HG03342 (cell line): Measurements from ENCODE around the gene GBGT1.
"Not testable (repeated sequence)": the region's sequence is repeated elsewhere in the genome, so short reads cannot be mapped to it uniquely, and the experiment has no call there.

Experiments
- ATAC-seq: cut with Tn5 transposase; IDR thresholded peaks from one replicate; pipeline ENCODE4 v1.9.1; 2021; ENCODE audit warnings: mild to moderate bottlenecking, moderate library complexity; ENCODE audit not compliant: unreplicated experiment

GBGT1 gene

DNA sequence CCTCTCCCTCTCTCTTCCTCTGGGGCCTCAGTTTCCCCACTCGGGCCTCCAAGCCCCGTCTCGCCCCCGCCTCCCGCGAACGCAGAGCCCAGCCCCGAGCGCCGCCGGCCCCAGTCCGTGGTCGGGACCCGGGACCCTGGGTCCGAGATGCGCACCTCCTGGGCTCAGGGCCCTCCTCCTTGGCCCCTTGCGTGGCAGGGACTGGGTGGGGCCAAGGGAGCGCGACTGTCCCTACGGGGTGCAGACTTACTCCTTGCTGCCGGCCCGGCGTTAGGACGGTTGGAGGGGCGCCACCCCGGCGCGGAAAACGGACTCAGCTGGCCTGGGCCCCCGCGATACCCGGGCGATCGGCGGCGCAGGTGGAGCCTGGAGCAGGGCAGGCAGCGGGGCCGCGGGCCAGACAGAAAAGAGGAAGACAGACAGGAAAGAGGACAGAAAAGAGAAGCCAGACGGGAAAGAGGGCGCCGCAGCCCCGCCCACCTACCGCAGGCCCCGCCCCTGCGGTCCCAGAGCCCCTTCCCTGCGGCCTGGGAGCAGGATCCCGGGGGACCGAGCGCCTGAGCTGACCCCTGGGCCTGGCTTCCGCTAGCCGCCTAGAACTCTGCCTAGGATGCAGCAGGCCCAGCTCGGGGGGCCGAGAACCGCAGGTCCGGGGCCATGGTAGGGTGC is at the start of gene GBGT1:
Gene GBGT1, minus strand, starts transcription at position 411 of the 669 bp plus-strand sequence. CDS start 1,502 bp downstream, outside the sequence.
- ATAC-seq = no peak

DNA sequence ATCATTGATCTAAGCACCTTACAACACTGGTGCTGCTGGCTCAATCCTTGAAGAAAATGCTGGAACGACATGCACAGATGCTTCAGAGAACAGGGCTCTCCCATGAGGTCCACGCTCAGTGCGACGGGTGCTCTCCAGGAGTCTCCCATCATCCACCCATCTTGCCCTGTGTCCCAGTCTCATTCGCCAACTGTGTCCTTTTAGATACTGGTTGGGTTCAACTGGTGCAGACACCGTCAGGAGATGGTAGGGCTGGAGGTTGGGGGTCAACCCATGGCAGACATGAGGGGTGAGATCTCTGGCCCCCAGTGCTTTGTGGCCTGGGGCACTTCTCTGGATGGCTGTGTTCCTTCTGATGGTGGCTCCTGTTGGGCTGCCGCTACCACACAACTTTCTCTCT is 46.9 kb upstream of the GBGT1 start:
- ATAC-seq = no peak

DNA sequence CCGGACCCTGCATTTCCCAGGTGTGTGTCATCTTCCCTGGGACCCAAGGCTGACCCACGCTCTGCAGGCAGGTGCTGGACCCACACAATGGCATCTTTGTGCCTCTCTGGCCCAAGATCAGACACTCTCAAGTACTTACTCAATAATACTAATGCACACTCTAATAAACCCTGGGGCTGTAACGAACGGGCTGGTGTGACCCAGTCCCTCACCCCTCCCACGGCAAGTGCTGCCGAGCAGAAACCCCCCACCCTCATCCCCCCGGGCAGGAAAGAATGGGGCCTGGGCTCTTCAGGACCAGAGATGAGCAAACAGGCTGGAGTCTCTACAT is 46.5 kb upstream of the GBGT1 start:
- no peak for ATAC-seq

DNA sequence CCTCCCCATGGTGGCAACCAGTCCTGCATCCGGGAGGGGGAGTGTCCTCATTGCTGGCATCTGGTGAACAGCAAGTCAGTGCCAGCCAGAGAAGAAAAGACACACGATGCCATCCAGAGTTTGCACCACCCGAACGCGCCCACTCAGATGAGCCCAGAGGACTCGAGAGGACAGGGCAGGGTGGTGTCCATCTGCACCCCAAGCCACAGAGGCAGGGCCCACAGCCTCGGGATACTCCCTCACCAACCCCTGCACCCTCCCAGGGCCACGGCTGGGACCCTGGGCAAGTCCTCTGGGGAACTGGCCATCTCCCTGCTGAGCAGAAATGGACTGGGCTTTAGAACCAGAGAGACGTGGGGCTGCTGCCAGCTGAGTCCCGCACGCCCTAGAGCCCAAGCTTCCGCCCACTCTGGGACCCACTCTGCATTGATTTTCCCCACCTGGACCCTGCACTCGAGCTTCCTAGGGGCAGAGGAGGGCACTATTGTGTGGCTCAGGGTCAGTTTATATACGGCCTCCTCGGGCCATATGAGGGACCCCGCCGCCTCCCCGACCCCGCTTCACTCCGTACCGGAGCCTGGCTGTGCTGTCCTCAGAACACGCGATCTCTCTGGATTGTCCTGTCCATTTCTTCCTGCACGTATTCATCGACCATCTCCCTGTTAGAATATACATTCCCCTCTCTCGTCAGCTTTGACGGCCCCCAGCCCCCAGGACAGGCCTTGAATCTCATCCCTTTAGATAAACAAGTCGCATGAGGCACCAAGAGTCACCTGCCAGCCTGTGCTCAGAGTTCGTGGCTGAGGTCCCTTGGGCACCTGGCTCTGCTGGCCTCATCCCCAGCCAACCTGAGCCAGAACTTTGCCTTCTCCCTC is 45.9 kb upstream of the GBGT1 start:
- ATAC-seq = not testable (repeated sequence)

GRCh38 chr9:133208880-133209300 is 45.2 kb upstream of the GBGT1 start, which contains the start of gene OBP2B:
TSS of gene OBP2B (minus strand) at chr9:133209250. CDS start at chr9:133209199, 51 bp downstream.
- not testable (repeated sequence) for ATAC-seq

DNA sequence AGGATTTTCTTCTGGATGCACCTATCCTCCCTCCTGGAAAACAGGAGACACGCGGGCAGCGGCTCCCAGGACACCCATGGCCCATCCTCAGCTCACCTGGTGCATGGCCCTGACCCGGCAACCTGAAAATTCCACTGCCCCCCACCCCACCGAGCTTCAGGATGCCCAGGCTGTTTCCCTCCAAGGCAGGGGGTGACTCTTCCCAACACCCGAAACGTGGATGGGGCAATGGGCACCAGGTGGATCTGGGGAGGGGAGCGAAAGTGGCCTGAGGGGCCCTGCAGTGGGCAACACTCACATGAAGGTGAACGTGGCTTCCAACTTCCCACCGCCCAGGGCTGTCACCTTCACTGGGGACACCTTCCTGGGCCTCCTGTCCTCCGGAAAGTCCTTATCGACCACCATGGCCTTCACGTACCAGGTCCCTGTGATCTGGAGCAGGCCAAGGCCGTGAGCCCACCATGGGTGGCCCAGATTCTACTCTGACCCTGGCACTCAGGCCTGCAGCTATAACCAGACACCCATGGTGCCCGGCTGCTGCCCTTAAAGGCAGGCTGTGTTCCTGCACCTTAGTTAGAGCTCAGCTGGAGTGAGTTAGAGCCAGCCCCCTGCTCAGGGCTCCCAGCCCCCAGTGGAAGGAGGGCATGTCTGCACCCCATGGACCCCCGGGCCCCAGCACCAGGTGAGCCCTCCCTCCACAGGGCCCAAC is 44.6 kb upstream of the GBGT1 start:
- not testable (repeated sequence) for ATAC-seq

- ATAC-seq = no peak
Measured at GRCh38 chr9:133207540-133208170, 43.9 kb upstream of the GBGT1 start.

GRCh38 chr9:133207021-133207531 is 43.4 kb upstream of the GBGT1 start:
- no peak for ATAC-seq

DNA sequence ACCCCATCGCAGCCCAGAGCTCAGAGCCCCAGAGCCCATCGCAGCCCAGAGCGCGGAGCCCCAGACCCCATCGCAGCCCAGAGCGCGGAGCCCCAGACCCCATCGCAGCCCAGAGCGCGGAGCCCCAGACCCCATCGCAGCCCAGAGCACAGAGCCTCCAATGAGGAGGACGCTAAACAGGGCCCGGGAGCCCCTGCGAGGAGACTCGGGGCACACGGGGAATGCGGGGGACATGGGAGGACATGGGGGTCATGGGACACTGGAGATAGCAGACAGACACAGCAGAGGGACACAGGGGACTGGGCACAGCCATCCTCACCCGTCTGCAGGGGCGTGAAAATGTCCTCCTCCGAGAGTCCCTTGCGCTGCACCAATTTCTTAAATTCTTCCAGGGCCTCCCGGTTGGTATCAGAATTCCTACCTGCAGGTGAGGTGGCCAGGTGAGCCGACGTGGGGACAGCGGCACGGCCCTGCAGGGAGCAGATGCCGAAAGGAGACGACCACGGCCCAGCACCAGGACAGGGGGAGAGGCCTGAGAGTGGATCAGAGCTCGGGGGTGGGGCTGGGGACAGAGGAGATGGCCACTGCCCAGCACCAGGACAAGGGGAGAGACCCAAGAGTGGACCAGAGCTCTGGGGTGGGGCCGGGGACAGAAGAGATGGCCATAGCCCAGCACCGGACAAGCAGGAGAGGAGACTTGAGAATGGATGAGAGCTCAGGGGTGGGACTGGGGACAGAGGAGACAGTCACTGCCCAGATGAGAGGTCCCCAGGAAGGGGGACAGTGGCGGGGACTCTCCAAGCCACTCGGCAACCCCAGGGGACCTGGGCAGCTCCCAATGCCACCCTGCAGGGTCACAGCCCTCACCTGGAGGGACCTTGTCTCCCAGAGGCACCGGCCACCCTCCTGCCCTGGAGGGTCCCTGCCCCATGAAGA is 42.5 kb upstream of the GBGT1 start:
- ATAC-seq = no peak

- ATAC-seq = not testable (repeated sequence)
Measured at GRCh38 chr9:133205481-133205887, 41.8 kb upstream of the GBGT1 start.

DNA sequence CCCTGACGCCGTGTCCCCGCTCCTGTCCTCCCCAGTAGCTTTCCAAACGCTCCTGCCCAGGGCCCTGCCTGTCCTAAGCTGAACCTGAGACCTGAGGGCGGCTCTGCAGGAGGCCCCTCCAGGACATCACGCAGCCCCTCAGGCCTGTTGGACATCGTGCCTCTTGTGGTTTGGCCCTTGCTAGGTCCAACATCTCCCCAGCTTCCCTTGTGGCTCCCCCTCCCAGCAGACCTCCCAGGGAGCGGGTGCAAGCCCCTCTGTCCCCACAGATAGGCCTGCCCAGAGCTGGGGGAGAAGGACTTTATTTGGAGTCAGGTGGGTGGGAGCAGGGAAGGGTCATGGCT is 41.3 kb upstream of the GBGT1 start:
- ATAC-seq = no peak

DNA sequence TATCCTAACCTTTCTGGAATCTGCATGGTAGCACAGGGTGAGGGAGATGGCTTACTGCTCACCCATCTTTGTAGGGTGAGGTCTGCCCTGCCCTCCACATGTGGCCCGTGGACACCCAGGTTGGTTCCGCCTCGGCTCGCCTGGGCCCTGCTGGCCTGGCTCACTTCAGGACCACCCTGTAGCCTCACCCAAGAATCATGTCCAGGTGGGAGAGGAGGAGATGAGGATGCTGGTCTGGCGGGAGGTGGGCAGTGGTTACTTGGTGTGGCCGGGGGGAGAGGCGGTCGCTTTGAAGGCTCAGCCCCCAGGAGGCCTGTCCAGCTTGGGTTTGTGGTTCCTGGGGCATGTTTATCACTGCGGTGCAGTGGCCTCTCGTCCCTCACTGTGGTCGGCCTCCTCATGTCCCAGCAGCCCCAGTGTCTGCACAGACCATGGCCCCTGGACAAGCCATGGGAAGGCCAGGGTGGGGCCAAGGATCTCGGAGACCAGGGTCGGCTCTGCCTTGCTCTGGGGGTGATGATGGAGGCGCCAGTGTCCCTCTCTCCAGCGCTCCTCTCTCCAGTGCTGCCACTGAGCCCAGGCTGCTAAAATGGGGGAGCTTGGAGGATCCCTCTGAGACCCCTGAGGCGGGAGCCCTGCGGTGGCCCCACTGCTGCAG is 40.8 kb upstream of the GBGT1 start:
- no peak for ATAC-seq

GRCh38 chr9:133203506-133204075 is 39.9 kb upstream of the GBGT1 start:
- no peak for ATAC-seq

DNA sequence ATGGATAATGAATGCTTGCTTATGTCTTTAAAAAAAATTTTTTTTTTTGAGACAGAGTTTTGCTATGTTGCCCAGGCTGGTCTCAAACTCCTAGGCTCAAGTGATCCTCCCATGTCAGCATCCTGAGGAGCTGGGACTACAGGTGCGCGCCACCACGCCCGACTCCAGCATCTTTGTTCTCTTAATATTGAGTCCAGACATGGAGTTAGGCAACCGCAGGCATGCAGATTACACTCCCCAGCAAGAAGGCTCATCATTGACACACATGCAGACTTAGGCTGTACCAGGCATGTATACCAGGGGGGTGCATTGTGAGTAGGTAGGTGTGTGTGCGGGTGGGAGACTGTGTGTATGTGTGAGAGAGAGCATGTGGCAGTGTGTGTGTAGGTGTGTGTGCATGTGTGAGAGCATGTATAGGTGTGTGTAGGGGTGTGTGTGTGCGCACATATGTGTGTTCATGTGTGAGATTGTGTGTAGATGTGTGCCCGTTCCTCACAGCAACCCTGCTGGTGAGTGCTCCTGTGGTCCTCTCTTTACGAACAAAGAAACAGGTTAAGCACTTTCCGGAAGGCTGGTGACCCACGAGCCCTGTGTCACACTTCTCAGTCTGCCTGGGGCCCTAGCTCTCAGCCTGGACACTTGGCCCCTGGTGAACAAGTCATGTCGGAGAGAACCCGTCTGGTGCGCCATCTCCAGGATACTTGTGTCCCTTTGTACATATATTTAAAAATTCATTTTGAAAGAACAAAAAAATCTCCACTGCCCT is 39.2 kb upstream of the GBGT1 start:
- no peak for ATAC-seq

DNA sequence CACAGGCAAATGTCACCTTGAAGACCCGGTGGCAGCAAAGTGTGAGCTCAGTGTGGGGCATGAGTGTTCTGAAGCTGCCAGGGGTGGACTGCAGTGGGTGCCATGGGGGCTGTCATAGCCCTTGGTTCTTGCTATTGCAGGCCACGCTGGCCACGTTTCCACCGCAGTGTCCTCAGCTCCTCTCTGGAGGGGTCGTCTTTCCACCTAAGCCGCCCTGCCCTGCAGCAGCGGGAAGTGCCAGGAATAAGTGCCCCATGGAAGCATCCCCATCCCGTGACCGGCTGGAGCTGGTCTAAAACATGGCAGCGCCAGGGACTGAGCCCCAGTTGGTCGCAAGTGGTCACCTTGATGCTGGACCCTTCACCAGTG is 38.4 kb upstream of the GBGT1 start:
- no peak for ATAC-seq

GRCh38 chr9:133201424-133202144 is 37.9 kb upstream of the GBGT1 start:
- no peak for ATAC-seq

DNA sequence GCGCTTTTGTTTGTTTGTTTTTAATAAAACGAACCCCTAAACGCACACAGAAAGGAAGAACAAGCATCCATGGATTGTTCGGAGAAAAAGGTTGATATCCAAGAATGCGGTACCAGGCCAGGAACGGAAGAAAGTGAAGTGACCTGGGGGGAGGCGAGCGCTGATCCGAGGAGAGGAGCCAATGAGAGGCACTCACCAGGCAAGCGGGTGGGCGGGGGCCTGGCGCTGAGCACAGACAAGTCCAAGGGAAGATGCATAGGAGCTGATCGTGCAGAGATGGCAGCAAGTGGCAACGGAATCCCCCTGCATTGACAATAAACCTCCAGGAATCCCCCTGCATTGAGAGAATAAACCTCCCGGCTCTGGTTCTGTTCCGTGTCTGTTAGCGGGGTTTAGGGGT is 36.9 kb upstream of the GBGT1 start:
- ATAC-seq = no peak
